ENCODE results near the gene CTU2. TPM values are rescaled to one million over a fixed set of nuclear protein-coding genes. Genes with fewer than 3 reads are reported as not detected.

The CTU2 gene
- polyA plus RNA-seq, 2 donors: 10.4 to 11.0 TPM

DNA sequence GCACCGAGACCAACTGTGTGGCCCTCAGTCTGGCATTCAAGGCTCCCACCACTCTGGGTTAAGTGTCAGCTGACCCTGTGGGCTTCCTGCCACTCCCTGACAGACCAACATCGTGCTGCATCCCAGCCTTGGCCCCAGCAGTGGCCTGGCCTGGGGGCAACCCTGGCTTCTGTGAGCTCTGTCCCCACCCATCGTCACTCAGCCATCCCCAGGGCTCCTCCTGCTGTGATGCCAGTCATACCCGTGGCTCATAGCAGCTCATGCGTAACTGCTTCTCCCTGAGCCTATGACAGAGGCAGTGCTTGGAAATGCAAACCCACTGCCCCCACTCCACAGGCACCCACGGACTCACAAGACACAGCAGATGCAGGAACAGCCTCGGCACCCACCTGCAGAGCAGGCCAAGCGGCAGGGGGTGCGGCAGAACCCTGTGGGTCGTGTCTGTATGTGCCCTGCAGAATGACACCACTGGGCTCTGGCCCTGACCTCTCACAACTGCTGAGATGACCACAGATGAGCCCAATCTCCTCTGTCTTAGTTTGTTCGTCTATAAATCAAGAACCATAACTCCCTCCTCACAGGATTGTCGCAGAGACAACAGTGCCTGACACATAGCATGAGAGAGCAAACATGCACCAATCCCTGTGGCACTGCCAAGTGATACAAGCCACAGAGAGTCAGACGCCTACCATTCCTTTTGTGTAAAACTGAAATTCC lies 52.1 kb downstream of the CTU2 start:
- H3K27me3 ChIP-seq (ENCODE audit: control insufficient read depth in 1 of 2, insufficient read depth in 2 of 2, low read length in 2 of 2): no peaks in the 10 kb centered on the region
- no peak overlapping the region for H3K4me3 ChIP-seq (ENCODE audit: low read depth in 1 of 2, low read length in 2 of 2)
- whole genome bisulfite sequencing, 2 donors: 76 to 82% methylated on average over 13 of the region's 13 CpGs
- peaks cover 0 to 4% of the 10 kb centered on the region in 2 donors for H3K36me3 ChIP-seq (ENCODE audit: control insufficient read depth in 2 of 2, insufficient read depth in 2 of 2, low read length in 1 of 2)
- H3K27ac ChIP-seq (ENCODE audit: low read depth in 2 of 2, low read length in 1 of 2): peak overlapping the region in 1 of 2 donors; percentile 63
- peaks cover 16 to 46% of the 10 kb centered on the region in 2 donors for H3K4me1 ChIP-seq (ENCODE audit: control insufficient read depth in 2 of 2, insufficient read depth in 2 of 2, low read length in 1 of 2)
- no peaks in the 10 kb centered on the region for H3K9me3 ChIP-seq (ENCODE audit: control insufficient read depth in 2 of 2, insufficient read depth in 1 of 2, low read depth in 1 of 2, low read length in 1 of 2)

DNA sequence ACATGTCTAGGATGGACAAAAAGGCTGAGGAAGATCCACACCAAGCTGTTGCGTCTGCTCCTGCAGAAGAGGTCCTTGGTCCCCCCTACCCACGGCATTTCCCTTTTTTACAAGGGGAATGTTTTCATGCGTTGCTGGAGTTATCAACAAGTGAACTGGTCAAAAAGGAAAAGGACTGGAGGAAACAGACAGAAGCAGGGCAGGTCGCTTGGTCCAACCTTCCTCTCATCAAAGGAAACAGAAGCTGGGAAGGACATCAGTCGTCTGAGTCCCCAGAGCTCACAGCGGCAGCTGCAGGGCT lies 52.6 kb downstream of the CTU2 start:
- Histone ChIP-seq H3K27ac (ENCODE audit: low read depth in 2 of 2, low read length in 1 of 2) (peak overlapping the region; percentile 16 to 63), H3K36me3 (ENCODE audit: control insufficient read depth in 2 of 2, insufficient read depth in 2 of 2, low read length in 1 of 2) (peaks cover 0 to 9% of the 10 kb centered on the region in 2 donors), H3K9me3 (ENCODE audit: control insufficient read depth in 2 of 2, insufficient read depth in 1 of 2, low read depth in 1 of 2, low read length in 1 of 2) (no peaks in the 10 kb centered on the region), H3K27me3 (ENCODE audit: control insufficient read depth in 1 of 2, insufficient read depth in 2 of 2, low read length in 2 of 2) (no peaks in the 10 kb centered on the region), H3K4me3 (ENCODE audit: low read depth in 1 of 2, low read length in 2 of 2) (no peak overlapping the region), H3K4me1 (ENCODE audit: control insufficient read depth in 2 of 2, insufficient read depth in 2 of 2, low read length in 1 of 2) (peaks cover 16 to 44% of the 10 kb centered on the region in 2 donors)
- WGBS, 2 donors: 75 to 83% methylated on average over 6 of the region's 6 CpGs

DNA sequence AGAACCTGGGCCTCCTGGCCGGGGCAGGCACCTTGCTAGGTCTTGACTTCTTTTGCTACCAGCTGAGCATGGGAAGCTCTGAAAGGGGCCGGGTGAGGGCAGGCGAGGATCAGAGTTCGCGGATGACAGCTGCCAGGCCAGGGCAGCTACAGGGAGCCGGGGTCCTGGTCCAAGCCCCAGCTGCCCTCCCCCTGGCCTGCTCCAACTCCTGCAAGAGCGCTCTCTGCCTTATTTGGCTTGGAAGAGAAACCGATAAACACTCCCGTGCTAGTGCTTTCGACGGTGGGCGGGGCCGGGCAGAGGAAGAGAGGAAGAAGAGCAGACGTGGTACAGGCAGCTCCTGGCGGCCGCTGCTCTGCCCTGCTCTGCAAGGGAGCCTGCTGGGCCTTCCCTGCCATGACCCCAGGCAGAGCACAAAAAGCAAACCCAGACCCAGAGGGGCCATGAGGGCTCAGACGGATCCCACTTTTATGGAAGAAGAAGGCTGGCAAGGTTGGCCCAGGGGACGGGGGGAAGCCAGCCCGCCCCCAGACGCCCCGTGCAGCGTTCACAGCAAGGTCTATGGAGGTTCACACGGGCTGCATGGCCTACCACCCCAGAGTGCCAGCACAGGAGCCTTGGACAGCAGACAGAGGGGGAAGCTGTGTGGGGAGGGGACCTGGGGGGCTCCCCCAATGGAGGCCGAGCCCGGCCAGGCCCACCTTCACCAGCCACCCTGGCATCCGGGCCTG lies 53.1 kb downstream of the CTU2 start:
- Histone ChIP-seq H3K9me3 (ENCODE audit: control insufficient read depth in 2 of 2, insufficient read depth in 1 of 2, low read depth in 1 of 2, low read length in 1 of 2) (no peaks in the 10 kb centered on the region), H3K4me1 (ENCODE audit: control insufficient read depth in 2 of 2, insufficient read depth in 2 of 2, low read length in 1 of 2) (peaks cover 16 to 42% of the 10 kb centered on the region in 2 donors), H3K4me3 (ENCODE audit: low read depth in 1 of 2, low read length in 2 of 2) (no peak overlapping the region), H3K36me3 (ENCODE audit: control insufficient read depth in 2 of 2, insufficient read depth in 2 of 2, low read length in 1 of 2) (peaks cover 0 to 11% of the 10 kb centered on the region in 2 donors), H3K27ac (ENCODE audit: low read depth in 2 of 2, low read length in 1 of 2) (peak overlapping the region; percentile 49 to 65), H3K27me3 (ENCODE audit: control insufficient read depth in 1 of 2, insufficient read depth in 2 of 2, low read length in 2 of 2) (no peaks in the 10 kb centered on the region)
- WGBS, 2 donors: 66 to 71% methylated on average over 26 of the region's 26 CpGs

DNA sequence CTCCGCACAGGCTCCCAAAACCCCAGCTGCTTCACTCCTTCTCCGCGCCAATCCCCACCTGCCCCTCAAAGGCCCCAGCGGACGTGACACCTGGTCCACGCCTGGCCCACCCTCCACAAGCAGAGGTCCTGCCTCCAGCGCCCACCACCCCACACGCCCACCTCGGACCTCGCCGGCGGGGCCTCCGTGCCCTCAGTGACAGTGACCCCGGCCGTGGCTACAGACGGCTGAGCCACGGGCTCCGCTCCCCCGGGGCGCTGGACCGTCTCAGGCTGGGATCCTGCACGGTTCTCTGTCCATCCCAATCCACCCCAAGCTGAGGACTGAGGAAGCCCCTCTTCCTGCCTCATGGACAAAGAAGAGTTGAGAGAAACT lies 53.7 kb downstream of the CTU2 start:
- H3K36me3 ChIP-seq (ENCODE audit: control insufficient read depth in 2 of 2, insufficient read depth in 2 of 2, low read length in 1 of 2): peaks cover 0 to 11% of the 10 kb centered on the region in 2 donors
- H3K4me1 ChIP-seq (ENCODE audit: control insufficient read depth in 2 of 2, insufficient read depth in 2 of 2, low read length in 1 of 2): peaks cover 16 to 40% of the 10 kb centered on the region in 2 donors

DNA sequence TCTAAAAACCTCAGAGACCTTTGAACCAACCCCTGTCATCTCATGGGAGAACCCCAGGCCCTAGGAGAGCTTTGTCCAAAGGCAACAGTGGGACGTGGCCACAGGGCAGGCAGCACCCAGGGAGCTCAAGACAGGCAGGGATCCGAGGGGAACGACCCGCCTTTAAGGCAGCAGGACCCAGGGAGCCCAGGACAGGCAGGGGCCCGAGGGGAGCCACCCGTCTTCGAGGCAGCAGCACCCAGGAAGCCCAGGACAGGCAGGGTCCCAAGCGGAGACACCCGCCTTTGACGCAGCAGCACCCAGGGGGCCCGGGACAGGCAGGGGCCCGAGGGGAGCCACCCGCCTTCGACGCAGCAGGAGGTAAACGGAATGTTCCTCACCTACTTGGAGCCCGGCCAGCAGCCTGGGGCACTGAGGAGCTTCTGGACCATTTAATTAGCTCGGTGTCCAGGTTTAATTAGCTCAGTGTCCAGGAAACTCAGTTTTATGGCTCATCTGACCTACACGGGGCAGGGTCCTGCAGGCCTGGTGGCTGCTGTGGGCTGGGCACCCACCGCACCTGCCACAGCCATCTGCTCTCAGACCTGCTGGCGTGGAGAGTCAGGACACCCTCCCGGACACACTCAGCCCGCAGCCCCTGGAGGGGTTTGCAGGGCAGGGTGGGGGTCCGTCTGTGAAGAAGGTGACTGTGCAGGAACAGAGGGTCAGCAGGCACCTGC lies 54.3 kb downstream of the CTU2 start:
- WGBS, 2 donors: 71 to 73% methylated on average over 23 to 24 of the region's 24 CpGs
- Histone ChIP-seq H3K27ac (ENCODE audit: low read depth in 2 of 2, low read length in 1 of 2) (peak overlapping the region; percentile 18 to 65), H3K4me3 (ENCODE audit: low read depth in 1 of 2, low read length in 2 of 2) (no peak overlapping the region), H3K4me1 (ENCODE audit: control insufficient read depth in 2 of 2, insufficient read depth in 2 of 2, low read length in 1 of 2) (peaks cover 14 to 43% of the 10 kb centered on the region in 2 donors), H3K27me3 (ENCODE audit: control insufficient read depth in 1 of 2, insufficient read depth in 2 of 2, low read length in 2 of 2) (no peaks in the 10 kb centered on the region), H3K9me3 (ENCODE audit: control insufficient read depth in 2 of 2, insufficient read depth in 1 of 2, low read depth in 1 of 2, low read length in 1 of 2) (no peaks in the 10 kb centered on the region), H3K36me3 (ENCODE audit: control insufficient read depth in 2 of 2, insufficient read depth in 2 of 2, low read length in 1 of 2) (peaks cover 0 to 11% of the 10 kb centered on the region in 2 donors)

More for the DNA sequence above, 53.7 kb downstream of the CTU2 start:
- Histone ChIP-seq H3K27ac (ENCODE audit: low read depth in 2 of 2, low read length in 1 of 2) (peak overlapping the region; percentile 49 to 65), H3K27me3 (ENCODE audit: control insufficient read depth in 1 of 2, insufficient read depth in 2 of 2, low read length in 2 of 2) (no peaks in the 10 kb centered on the region), H3K9me3 (ENCODE audit: control insufficient read depth in 2 of 2, insufficient read depth in 1 of 2, low read depth in 1 of 2, low read length in 1 of 2) (no peaks in the 10 kb centered on the region), H3K4me3 (ENCODE audit: low read depth in 1 of 2, low read length in 2 of 2) (no peak overlapping the region)
- WGBS, 2 donors: 89 to 94% methylated on average over 22 of the region's 22 CpGs

DNA sequence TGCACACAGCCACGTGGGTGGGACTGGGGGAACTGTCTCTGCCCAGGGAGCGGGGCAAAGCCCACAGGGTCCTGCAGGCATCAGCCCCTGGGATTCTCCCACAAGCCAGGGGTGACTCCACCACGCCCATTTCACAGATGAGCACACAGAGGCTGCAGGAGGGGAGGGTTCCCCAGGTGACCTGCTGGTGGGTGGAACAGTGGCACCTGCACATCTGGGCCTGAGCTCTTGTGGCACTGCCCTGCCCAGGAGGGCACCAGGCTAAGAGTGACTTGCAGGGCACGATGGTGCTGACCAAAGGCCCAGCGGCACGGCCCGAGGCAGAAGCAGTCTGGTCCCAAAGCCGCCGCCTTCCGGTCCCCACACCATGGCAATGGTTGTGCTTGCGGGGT lies 54.8 kb downstream of the CTU2 start:
- Histone ChIP-seq H3K27me3 (ENCODE audit: control insufficient read depth in 1 of 2, insufficient read depth in 2 of 2, low read length in 2 of 2) (no peaks in the 10 kb centered on the region), H3K9me3 (ENCODE audit: control insufficient read depth in 2 of 2, insufficient read depth in 1 of 2, low read depth in 1 of 2, low read length in 1 of 2) (no peaks in the 10 kb centered on the region), H3K4me3 (ENCODE audit: low read depth in 1 of 2, low read length in 2 of 2) (no peak overlapping the region), H3K4me1 (ENCODE audit: control insufficient read depth in 2 of 2, insufficient read depth in 2 of 2, low read length in 1 of 2) (peaks cover 10 to 42% of the 10 kb centered on the region in 2 donors), H3K36me3 (ENCODE audit: control insufficient read depth in 2 of 2, insufficient read depth in 2 of 2, low read length in 1 of 2) (peaks cover 0 to 14% of the 10 kb centered on the region in 2 donors), H3K27ac (ENCODE audit: low read depth in 2 of 2, low read length in 1 of 2) (peak overlapping the region in 1 of 2 donors; percentile 32)
- 91 to 93% methylated on average over 10 to 11 of the region's 11 CpGs for WGBS, 2 donors

DNA sequence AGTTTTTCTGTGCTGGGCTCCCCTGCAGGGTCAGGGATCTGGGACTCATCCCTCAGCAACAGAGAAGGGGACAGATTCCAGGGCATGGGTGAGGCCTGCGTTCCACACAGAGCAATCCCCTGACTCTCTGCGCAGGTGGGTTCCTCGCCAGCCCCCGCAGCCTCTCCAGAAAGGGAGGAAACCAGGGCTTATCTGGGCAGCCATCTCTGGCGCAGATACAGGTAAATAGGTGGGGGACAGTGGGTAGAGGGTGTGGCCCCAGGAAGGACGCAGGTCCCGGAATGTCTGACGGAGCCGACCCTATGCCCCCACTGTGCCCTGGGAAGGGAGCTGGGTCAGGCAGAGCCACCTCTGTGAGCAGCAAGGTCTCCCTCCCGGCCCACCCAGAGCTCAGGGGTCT lies 55.5 kb downstream of the CTU2 start:
- no peaks in the 10 kb centered on the region for H3K27me3 ChIP-seq (ENCODE audit: control insufficient read depth in 1 of 2, insufficient read depth in 2 of 2, low read length in 2 of 2)
- peaks cover 0 to 14% of the 10 kb centered on the region in 2 donors for H3K36me3 ChIP-seq (ENCODE audit: control insufficient read depth in 2 of 2, insufficient read depth in 2 of 2, low read length in 1 of 2)
- H3K9me3 ChIP-seq (ENCODE audit: control insufficient read depth in 2 of 2, insufficient read depth in 1 of 2, low read depth in 1 of 2, low read length in 1 of 2): no peaks in the 10 kb centered on the region
- peaks cover 10 to 43% of the 10 kb centered on the region in 2 donors for H3K4me1 ChIP-seq (ENCODE audit: control insufficient read depth in 2 of 2, insufficient read depth in 2 of 2, low read length in 1 of 2)
- H3K27ac ChIP-seq (ENCODE audit: low read depth in 2 of 2, low read length in 1 of 2): peak overlapping the region in 1 of 2 donors; percentile 8
- WGBS, 2 donors: 68 to 76% methylated on average over 10 of the region's 10 CpGs
- no peak overlapping the region for H3K4me3 ChIP-seq (ENCODE audit: low read depth in 1 of 2, low read length in 2 of 2)

DNA sequence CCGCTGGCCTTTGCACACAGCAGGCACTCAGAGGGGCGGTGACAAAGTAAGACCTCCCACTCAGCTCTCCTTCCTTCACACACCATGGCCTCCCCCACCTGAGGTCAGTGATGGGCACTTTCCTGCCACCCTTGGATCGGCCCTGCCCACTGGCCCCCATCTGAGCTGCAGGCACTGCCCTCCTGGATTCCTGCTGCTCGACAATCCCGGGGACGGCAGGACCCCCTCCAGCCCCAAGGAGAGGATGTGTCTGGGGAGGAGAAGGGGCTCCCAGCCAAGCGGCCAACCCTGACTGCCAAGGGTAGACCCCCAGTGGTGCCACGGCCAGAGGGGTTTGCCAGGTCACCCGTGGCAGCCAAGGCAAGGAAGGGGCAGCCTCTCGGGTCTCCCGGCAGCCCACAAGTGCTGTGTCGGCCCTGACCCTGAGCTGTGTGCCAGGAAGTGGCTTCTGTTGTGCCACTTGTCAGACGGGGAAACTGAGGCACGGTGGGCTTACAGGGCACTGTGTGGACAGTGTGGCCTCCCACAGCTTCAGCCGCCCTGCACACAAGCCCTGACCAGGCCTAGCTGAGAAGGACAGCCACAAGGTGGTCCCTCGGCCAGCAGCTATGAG lies 56.1 kb downstream of the CTU2 start:
- H3K27ac ChIP-seq (ENCODE audit: low read depth in 2 of 2, low read length in 1 of 2): peak overlapping the region in 1 of 2 donors; percentile 8
- WGBS, 2 donors: 77 to 78% methylated on average over 16 of the region's 16 CpGs
- no peak overlapping the region for H3K4me3 ChIP-seq (ENCODE audit: low read depth in 1 of 2, low read length in 2 of 2)
- H3K27me3 ChIP-seq (ENCODE audit: control insufficient read depth in 1 of 2, insufficient read depth in 2 of 2, low read length in 2 of 2): no peaks in the 10 kb centered on the region
- no peaks in the 10 kb centered on the region for H3K9me3 ChIP-seq (ENCODE audit: control insufficient read depth in 2 of 2, insufficient read depth in 1 of 2, low read depth in 1 of 2, low read length in 1 of 2)
- peaks cover 13 to 43% of the 10 kb centered on the region in 2 donors for H3K4me1 ChIP-seq (ENCODE audit: control insufficient read depth in 2 of 2, insufficient read depth in 2 of 2, low read length in 1 of 2)
- H3K36me3 ChIP-seq (ENCODE audit: control insufficient read depth in 2 of 2, insufficient read depth in 2 of 2, low read length in 1 of 2): peaks cover 0 to 14% of the 10 kb centered on the region in 2 donors

DNA sequence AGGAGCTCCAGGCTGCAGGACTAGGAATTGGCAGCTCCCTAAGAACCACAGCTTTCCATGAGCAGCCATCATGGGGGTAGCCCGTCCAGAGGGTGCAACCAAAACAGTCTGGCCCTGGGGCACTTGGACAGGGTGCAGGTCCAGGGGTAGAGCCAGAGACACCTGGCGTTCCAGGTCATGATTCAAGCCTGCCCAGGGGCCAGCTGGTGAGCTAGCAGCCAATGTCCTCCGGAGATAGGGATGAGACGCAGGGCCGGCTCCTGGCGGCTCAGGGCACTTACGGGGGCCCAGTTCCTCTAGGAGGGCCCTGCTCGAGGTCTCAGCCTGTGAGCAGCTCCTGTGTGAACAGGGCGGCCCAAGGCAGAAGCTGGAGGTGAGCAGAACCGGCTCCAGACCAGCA lies 56.6 kb downstream of the CTU2 start:
- Histone ChIP-seq H3K36me3 (ENCODE audit: control insufficient read depth in 2 of 2, insufficient read depth in 2 of 2, low read length in 1 of 2) (peaks cover 0 to 14% of the 10 kb centered on the region in 2 donors), H3K27ac (ENCODE audit: low read depth in 2 of 2, low read length in 1 of 2) (no peak overlapping the region), H3K27me3 (ENCODE audit: control insufficient read depth in 1 of 2, insufficient read depth in 2 of 2, low read length in 2 of 2) (no peaks in the 10 kb centered on the region), H3K4me3 (ENCODE audit: low read depth in 1 of 2, low read length in 2 of 2) (no peak overlapping the region), H3K9me3 (ENCODE audit: control insufficient read depth in 2 of 2, insufficient read depth in 1 of 2, low read depth in 1 of 2, low read length in 1 of 2) (no peaks in the 10 kb centered on the region), H3K4me1 (ENCODE audit: control insufficient read depth in 2 of 2, insufficient read depth in 2 of 2, low read length in 1 of 2) (peaks cover 16 to 47% of the 10 kb centered on the region in 2 donors)
- WGBS, 2 donors: 82 to 84% methylated on average over 10 of the region's 10 CpGs
